ENCODE results near the gene B3GLCT.

DNA sequence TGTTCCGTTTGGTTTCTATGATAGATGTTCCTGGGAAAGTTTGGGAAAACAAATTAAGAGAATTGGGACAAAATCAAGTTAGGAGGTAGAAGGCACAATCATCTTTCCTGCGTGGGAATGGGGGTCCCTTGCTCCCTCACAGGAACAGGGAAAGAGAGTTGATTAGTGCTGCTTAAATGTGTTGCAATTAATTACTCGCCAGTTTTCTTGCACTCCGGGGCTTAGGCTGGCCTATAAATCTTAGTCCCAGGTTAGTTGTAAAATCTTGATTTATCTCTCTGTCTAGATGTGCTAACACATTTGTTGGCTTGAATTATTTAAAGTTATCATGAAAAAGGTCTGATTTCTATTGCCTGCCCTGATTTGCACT, 10.1 kb downstream of the B3GLCT start:
- no peak for TF ChIP-seq CTCF (conservative IDR thresholded peaks at IDR 0.05; ENCODE audit: low read depth in 2 of 2)
- no peak for TF ChIP-seq POLR2AphosphoS5 (IDR thresholded peaks at IDR 0.05; ENCODE audit: low read depth)
- TF ChIP-seq, protein P1, sequence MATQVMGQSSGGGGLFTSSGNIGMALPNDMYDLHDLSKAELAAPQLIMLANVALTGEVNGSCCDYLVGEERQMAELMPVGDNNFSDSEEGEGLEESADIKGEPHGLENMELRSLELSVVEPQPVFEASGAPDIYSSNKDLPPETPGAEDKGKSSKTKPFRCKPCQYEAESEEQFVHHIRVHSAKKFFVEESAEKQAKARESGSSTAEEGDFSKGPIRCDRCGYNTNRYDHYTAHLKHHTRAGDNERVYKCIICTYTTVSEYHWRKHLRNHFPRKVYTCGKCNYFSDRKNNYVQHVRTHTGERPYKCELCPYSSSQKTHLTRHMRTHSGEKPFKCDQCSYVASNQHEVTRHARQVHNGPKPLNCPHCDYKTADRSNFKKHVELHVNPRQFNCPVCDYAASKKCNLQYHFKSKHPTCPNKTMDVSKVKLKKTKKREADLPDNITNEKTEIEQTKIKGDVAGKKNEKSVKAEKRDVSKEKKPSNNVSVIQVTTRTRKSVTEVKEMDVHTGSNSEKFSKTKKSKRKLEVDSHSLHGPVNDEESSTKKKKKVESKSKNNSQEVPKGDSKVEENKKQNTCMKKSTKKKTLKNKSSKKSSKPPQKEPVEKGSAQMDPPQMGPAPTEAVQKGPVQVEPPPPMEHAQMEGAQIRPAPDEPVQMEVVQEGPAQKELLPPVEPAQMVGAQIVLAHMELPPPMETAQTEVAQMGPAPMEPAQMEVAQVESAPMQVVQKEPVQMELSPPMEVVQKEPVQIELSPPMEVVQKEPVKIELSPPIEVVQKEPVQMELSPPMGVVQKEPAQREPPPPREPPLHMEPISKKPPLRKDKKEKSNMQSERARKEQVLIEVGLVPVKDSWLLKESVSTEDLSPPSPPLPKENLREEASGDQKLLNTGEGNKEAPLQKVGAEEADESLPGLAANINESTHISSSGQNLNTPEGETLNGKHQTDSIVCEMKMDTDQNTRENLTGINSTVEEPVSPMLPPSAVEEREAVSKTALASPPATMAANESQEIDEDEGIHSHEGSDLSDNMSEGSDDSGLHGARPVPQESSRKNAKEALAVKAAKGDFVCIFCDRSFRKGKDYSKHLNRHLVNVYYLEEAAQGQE (IDR thresholded peaks at IDR 0.05; ENCODE audit: unreplicated experiment): no peak
- TF ChIP-seq CREB1 (CRISPR knock-in tag; IDR thresholded peaks at IDR 0.05; ENCODE audit: low read depth): no peak
- TF ChIP-seq EZH2phosphoT487 (IDR thresholded peaks at IDR 0.05; ENCODE audit: unreplicated experiment): no peak
- no peak for TF ChIP-seq EZH2 (IDR thresholded peaks at IDR 0.05; ENCODE audit: low read depth, unreplicated experiment)
